ENCODE data around the gene DYNLT2B.
"Not testable (repeated sequence)": the region's sequence is repeated elsewhere in the genome, so short reads cannot be mapped to it uniquely, and the experiment has no call there.

The DYNLT2B gene

GRCh38 chr3:196354132-196354531, 36.1 kb upstream of the DYNLT2B start:
- TF ChIP-seq, protein P1, sequence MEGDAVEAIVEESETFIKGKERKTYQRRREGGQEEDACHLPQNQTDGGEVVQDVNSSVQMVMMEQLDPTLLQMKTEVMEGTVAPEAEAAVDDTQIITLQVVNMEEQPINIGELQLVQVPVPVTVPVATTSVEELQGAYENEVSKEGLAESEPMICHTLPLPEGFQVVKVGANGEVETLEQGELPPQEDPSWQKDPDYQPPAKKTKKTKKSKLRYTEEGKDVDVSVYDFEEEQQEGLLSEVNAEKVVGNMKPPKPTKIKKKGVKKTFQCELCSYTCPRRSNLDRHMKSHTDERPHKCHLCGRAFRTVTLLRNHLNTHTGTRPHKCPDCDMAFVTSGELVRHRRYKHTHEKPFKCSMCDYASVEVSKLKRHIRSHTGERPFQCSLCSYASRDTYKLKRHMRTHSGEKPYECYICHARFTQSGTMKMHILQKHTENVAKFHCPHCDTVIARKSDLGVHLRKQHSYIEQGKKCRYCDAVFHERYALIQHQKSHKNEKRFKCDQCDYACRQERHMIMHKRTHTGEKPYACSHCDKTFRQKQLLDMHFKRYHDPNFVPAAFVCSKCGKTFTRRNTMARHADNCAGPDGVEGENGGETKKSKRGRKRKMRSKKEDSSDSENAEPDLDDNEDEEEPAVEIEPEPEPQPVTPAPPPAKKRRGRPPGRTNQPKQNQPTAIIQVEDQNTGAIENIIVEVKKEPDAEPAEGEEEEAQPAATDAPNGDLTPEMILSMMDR (IDR thresholded peaks at IDR 0.05; ENCODE audit: insufficient read depth, low read depth, low read length, missing control alignments), result no peak
- no peak overlapping the region for H3K4me3 ChIP-seq (ENCODE audit: low read length)
- DNase-seq (ENCODE audit: low read depth), result no peak

- DNase-seq (ENCODE audit: low read depth), result no peak
- H3K4me3 ChIP-seq (ENCODE audit: low read length), result no peak overlapping the region
- TF ChIP-seq, protein P1 (IDR thresholded peaks at IDR 0.05; ENCODE audit: insufficient read depth, low read depth, low read length, missing control alignments), result no peak
Measured at GRCh38 chr3:196351541-196351940, 33.5 kb upstream of the DYNLT2B start.

DNA sequence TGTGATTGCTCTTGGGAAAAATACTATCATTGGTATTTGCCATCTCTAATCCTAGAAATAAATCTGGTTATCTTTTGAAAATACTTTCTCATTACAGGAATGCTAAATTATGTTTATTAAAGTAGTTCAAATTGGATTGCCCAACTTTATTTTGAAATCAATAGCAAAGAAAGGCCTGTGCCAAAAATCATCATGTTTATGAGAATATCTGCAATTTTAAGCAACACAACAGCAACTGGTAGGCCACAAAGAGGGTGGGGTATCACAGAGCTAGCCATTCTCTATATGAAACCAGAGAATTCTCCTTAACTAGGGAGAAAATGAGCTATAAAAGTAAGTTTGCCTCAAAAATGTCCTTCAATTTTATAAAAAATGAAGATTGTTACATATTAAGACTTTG, 32.0 kb upstream of the DYNLT2B start:
- DNase-seq (ENCODE audit: low read depth), result no peak

GRCh38 chr3:196348698-196349097, 30.7 kb upstream of the DYNLT2B start:
- no peak overlapping the region for H3K4me3 ChIP-seq (ENCODE audit: low read length)
- TF ChIP-seq, protein P1 (IDR thresholded peaks at IDR 0.05; ENCODE audit: insufficient read depth, low read depth, low read length, missing control alignments), result no peak
- DNase-seq (ENCODE audit: low read depth), result no peak

More for the DNA sequence above, 32.0 kb upstream of the DYNLT2B start:
- TF ChIP-seq, protein P1 (IDR thresholded peaks at IDR 0.05; ENCODE audit: insufficient read depth, low read depth, low read length, missing control alignments), result no peak
- H3K4me3 ChIP-seq (ENCODE audit: low read length), result no peak overlapping the region

GRCh38 chr3:196344663-196345062, 26.6 kb upstream of the DYNLT2B start:
- TF ChIP-seq, protein P1 (IDR thresholded peaks at IDR 0.05; ENCODE audit: insufficient read depth, low read depth, low read length, missing control alignments), result no peak
- DNase-seq (ENCODE audit: low read depth), result no peak

GRCh38 chr3:196343917-196344316, 25.9 kb upstream of the DYNLT2B start:
- DNase-seq (ENCODE audit: low read depth); H3K4me3 ChIP-seq (ENCODE audit: low read length): not testable (repeated sequence)

More at GRCh38 chr3:196344663-196345062, 26.6 kb upstream of the DYNLT2B start:
- H3K4me3 ChIP-seq (ENCODE audit: low read length), result no peak overlapping the region

- H3K4me3 ChIP-seq (ENCODE audit: low read length), result no peak overlapping the region
- TF ChIP-seq, protein P1 (IDR thresholded peaks at IDR 0.05; ENCODE audit: insufficient read depth, low read depth, low read length, missing control alignments), result no peak
- peak; percentile 73 for DNase-seq (ENCODE audit: low read depth)
Measured at GRCh38 chr3:196341137-196341536, 23.1 kb upstream of the DYNLT2B start.

All from epithelial cell of esophagus (primary cell).